RWPE2 (cell line): ENCODE data around the gene ARSG.

ENCODE experiments used
- ATAC-seq: fragments of 200-7000 bp; cut with Tn5 transposase; 3 replicates; pipeline ENCODE4 v1.9.1; 2021; ENCODE audit warnings: low read depth
- DNase-seq: peaks from one replicate; pipeline ENCODE4 v3.0.0-alpha.2; 2020; ENCODE audit warnings: low spot score
- H3K27ac ChIP-seq: fragments of 450-650 bp; 2 replicates; pipeline ENCODE4 v1.5.1; 2017; ENCODE audit warnings: mild to moderate bottlenecking; ENCODE audit not compliant: poor library complexity, severe bottlenecking
- H3K27me3 ChIP-seq: fragments of 250-450 bp; sonication (Bioruptor Pico); 2 replicates; pipeline ENCODE4 v1.5.1; 2021; ENCODE audit warnings: mild to moderate bottlenecking, moderate library complexity; ENCODE audit not compliant: insufficient read depth, poor library complexity, severe bottlenecking
- H3K36me3 ChIP-seq: fragments of 250-450 bp; sonication (Bioruptor Pico); 2 replicates; pipeline ENCODE4 v1.5.1; 2020; ENCODE audit warnings: low read depth, mild to moderate bottlenecking, moderate library complexity
- H3K4me1 ChIP-seq: fragments of 250-450 bp; sonication (Bioruptor Pico); 2 replicates; pipeline ENCODE4 v1.5.1; 2021; ENCODE audit warnings: mild to moderate bottlenecking, moderate library complexity; ENCODE audit not compliant: insufficient read depth, poor library complexity, severe bottlenecking
- H3K4me3 ChIP-seq: fragments of 250-450 bp; sonication (Bioruptor Pico); 2 replicates; pipeline ENCODE4 v1.5.1; 2021; ENCODE audit warnings: mild to moderate bottlenecking, moderate library complexity; ENCODE audit not compliant: severe bottlenecking
- H3K9me3 ChIP-seq: fragments of 250-450 bp; sonication (Bioruptor Pico); 2 replicates; pipeline ENCODE4 v1.5.1; 2021; ENCODE audit warnings: mild to moderate bottlenecking, moderate library complexity; ENCODE audit not compliant: severe bottlenecking
- CTCF ChIP-seq: fragments of 450-650 bp; IDR thresholded peaks from one replicate; pipeline ENCODE4 v1.5.1; 2017; ENCODE audit warnings: mild to moderate bottlenecking, moderate library complexity; ENCODE audit not compliant: poor library complexity, severe bottlenecking

The ARSG gene

GRCh38 chr17:68427575-68427974 is 136.3 kb downstream of the ARSG start:
- H3K4me3 ChIP-seq = no peak overlapping the region
- DNase-seq (no peak), ATAC-seq (no peak)
- H3K27ac ChIP-seq = no peak overlapping the region
- H3K9me3 ChIP-seq = no peaks in the 10 kb centered on the region
- no peak for TF ChIP-seq CTCF
- peaks cover 38% of the 10 kb centered on the region for H3K36me3 ChIP-seq
- H3K27me3 ChIP-seq = no peaks in the 10 kb centered on the region
- H3K4me1 ChIP-seq = no peaks in the 10 kb centered on the region

- no peak for ATAC-seq
- H3K27ac ChIP-seq = no peak overlapping the region
Measured at GRCh38 chr17:68428498-68429172, 137.3 kb downstream of the ARSG start.

GRCh38 chr17:68429881-68430280 is 138.6 kb downstream of the ARSG start:
- DNase-seq (no peak), ATAC-seq (no peak)
- no peak for TF ChIP-seq CTCF
- peaks cover 59% of the 10 kb centered on the region for H3K36me3 ChIP-seq
- no peak overlapping the region for H3K27ac ChIP-seq
- no peaks in the 10 kb centered on the region for H3K27me3 ChIP-seq
- no peaks in the 10 kb centered on the region for H3K9me3 ChIP-seq
- H3K4me1 ChIP-seq = no peaks in the 10 kb centered on the region
- H3K4me3 ChIP-seq = no peak overlapping the region

More at GRCh38 chr17:68428498-68429172, 137.3 kb downstream of the ARSG start:
- DNase-seq = no peak
- H3K27me3 ChIP-seq = no peaks in the 10 kb centered on the region
- no peak overlapping the region for H3K4me3 ChIP-seq
- peaks cover 47% of the 10 kb centered on the region for H3K36me3 ChIP-seq
- H3K4me1 ChIP-seq = no peaks in the 10 kb centered on the region
- H3K9me3 ChIP-seq = no peaks in the 10 kb centered on the region
- TF ChIP-seq CTCF = no peak

- Histone ChIP-seq H3K4me1 (no peaks in the 10 kb centered on the region), H3K27ac (no peak overlapping the region), H3K36me3 (peaks cover 69% of the 10 kb centered on the region), H3K27me3 (no peaks in the 10 kb centered on the region), H3K4me3 (no peak overlapping the region), H3K9me3 (no peaks in the 10 kb centered on the region)
- ATAC-seq (no peak), DNase-seq (no peak)
- no peak for TF ChIP-seq CTCF
Measured at GRCh38 chr17:68431045-68431608, 139.8 kb downstream of the ARSG start.

- Histone ChIP-seq H3K27ac (no peak overlapping the region), H3K9me3 (no peaks in the 10 kb centered on the region), H3K27me3 (no peaks in the 10 kb centered on the region), H3K4me3 (no peak overlapping the region), H3K36me3 (peaks cover 70% of the 10 kb centered on the region), H3K4me1 (no peaks in the 10 kb centered on the region)
- TF ChIP-seq CTCF = no peak
- ATAC-seq (no peak), DNase-seq (no peak)
Measured at GRCh38 chr17:68431661-68432071, 140.4 kb downstream of the ARSG start.
